ENCODE data around the gene CCDC61. TPM values are rescaled to one million over a fixed set of nuclear protein-coding genes. Genes with fewer than 3 reads are reported as not detected.

The CCDC61 gene
- total and polyA plus RNA-seq, 2 of the 8 experiments (the other 6 are each of a cell fraction or from before 2014, with no cell fraction given), result 7.8 to 17.4 TPM

DNA sequence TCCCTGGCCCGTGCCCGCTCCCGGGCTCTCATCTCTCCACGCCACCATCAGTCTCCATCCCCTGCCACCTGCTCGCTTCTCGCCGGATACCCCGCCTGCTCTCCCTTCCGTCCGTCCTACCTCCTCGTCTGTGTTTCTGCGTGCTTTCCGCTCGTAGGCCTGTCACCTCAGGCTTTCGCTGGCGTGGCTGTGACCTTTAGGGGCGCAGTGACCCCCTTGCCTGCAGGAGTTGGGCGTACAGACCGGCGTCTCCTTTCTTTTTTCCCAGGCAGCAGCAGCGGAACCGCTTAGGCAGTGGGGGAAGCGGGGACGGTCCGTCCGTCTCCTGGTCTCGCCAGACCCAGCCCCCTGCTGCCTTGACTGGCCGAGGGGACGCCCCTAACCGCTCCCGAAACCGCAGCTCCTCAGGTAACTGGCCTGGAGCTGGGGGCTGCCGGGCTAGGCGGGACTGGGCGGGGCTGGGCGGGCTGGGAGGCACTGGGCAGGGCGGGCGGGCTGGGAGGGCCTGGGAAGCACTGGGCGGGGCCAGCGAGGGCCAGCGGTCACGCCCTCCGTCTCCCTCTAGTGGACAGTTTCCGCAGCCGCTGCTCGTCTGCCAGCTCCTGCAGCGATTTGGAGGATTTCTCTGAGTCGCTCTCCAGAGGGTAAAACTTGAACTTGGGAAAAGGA lies 21.3 kb downstream of the CCDC61 start:
- POLR2A ChIA-PET (ENCODE audit: partially characterized antibody), result interaction anchor here (0.8 to 1.5 kb wide), 2 partner anchors 9 to 11 kb away, joined by 3 to 4 read pairs; no protein-coding TSS in a partner anchor
- H3K9ac ChIP-seq (replicated peaks in 1 of 4; ENCODE audit: extremely low read depth in 1 of 4, low read depth in 3 of 4, low read length in 3 of 4), result no peak overlapping the region; a peak in 2 of 7 replicates
- no peak overlapping the region for H2BK5ac ChIP-seq (ENCODE audit: low read depth, low read length)
- no peak overlapping the region for H3K27ac ChIP-seq (ENCODE audit: low read depth, low read length)
- DNase-seq (ENCODE audit: low read depth in 1 of 2, low spot score in 2 of 2), result peak in 1 of 2 experiments; percentile 86
- H2BK120ac ChIP-seq (replicated peaks; ENCODE audit: low read depth, low read length), result no peak overlapping the region
- 0 out of 2 replicates have a peak overlapping the region, but pooled peaks have one; percentile 81 for H2BK15ac ChIP-seq (ENCODE audit: low read length)
- no peak overlapping the region for H3K23ac ChIP-seq (ENCODE audit: insufficient read length)
- peaks cover 2 to 11% of the 10 kb centered on the region in 2 experiments for H4K20me1 ChIP-seq (replicated peaks in 1 of 2; ENCODE audit: control insufficient read depth in 1 of 2, insufficient read depth in 2 of 2, low read length in 2 of 2)
- CTCF ChIA-PET (ENCODE audit: partially characterized antibody), result interaction anchor here (0.6 to 4.3 kb wide), 15 partner anchors 11 to 356 kb away, joined by 3 to 44 read pairs (median 5); no protein-coding TSS in a partner anchor
- peaks cover 19% of the 10 kb centered on the region; the same call in 1 of the 2 replicates for H3K23me2 ChIP-seq (ENCODE audit: low read depth, low read length)
- no peak overlapping the region for H4K91ac ChIP-seq (replicated peaks; ENCODE audit: insufficient read length, low read length)
- H3K14ac ChIP-seq (ENCODE audit: insufficient read length), result no peak overlapping the region
- no peak overlapping the region for H2BK20ac ChIP-seq (ENCODE audit: low read length)
- no peak overlapping the region for H2AK5ac ChIP-seq (ENCODE audit: low read depth, low read length)
- no peaks in the 10 kb centered on the region; a peak in 2 of 8 replicates for H3K36me3 ChIP-seq (ENCODE audit: control insufficient read depth in 2 of 4, insufficient read depth in 4 of 4, low read length in 3 of 4)
- H3K79me1 ChIP-seq (ENCODE audit: low read depth, low read length), result no peaks in the 10 kb centered on the region
- H3K27me3 ChIP-seq (replicated peaks in 1 of 4; ENCODE audit: control insufficient read depth in 3 of 4, extremely low read depth in 1 of 4, insufficient read depth in 3 of 4, low read length in 3 of 4), result peaks cover 5 to 21% (median 19%) of the 10 kb centered on the region in 4 experiments
- H3K9me3 ChIP-seq (ENCODE audit: insufficient read depth in 2 of 2, low read depth in 1 of 2, low read length in 1 of 2), result no peaks in the 10 kb centered on the region
- peak overlapping the region; percentile 85 to 99 for H3K4me2 ChIP-seq (ENCODE audit: insufficient read depth in 1 of 2, low read depth in 2 of 2, low read length in 2 of 2)
- no peak overlapping the region for H3K56ac ChIP-seq (replicated peaks; ENCODE audit: insufficient read length, low read depth, low read length)
- no peak overlapping the region for H4K5ac ChIP-seq (ENCODE audit: insufficient read length, low read depth, low read length)
- no peaks in the 10 kb centered on the region for H3K79me2 ChIP-seq (ENCODE audit: control insufficient read depth in 1 of 2, insufficient read depth in 2 of 2, low read length in 2 of 2)
- no peak overlapping the region for H4K8ac ChIP-seq (ENCODE audit: extremely low read depth, insufficient read depth, low read length)
- H3K18ac ChIP-seq (ENCODE audit: extremely low read depth, low read length), result peak overlapping the region; percentile 83; the same call in 1 of the 2 replicates
- peak overlapping the region; percentile 30 to 55 (median 45); a peak in 7 of 8 replicates for H3K4me3 ChIP-seq (ENCODE audit: extremely low read depth in 1 of 4, insufficient read depth in 2 of 4, low read depth in 3 of 4, low read length in 4 of 4)
- H2AFZ ChIP-seq (ENCODE audit: low read length), result no peak overlapping the region
- no peak overlapping the region; the same call in 1 of the 2 replicates for H2BK12ac ChIP-seq (ENCODE audit: low read depth, low read length)
- no peak overlapping the region for H3K4ac ChIP-seq (replicated peaks; ENCODE audit: insufficient read length, low read depth, low read length)
- H3K4me1 ChIP-seq (replicated peaks in 1 of 4; ENCODE audit: control insufficient read depth in 3 of 4, insufficient read depth in 4 of 4, low read length in 3 of 4), result peaks cover 0 to 10% (median 9%) of the 10 kb centered on the region in 4 experiments; a peak in 6 of 7 replicates
- WGBS, 2 experiments (ENCODE audit: extremely low coverage in 1 of 2, insufficient coverage in 1 of 2, insufficient read length in 1 of 2, insufficient replicate concordance in 2 of 2, low coverage in 1 of 2, low lambda C conversion rate in 2 of 2, missing lambda C conversion rate in 1 of 2), result 9% methylated on average over 22 of the region's 48 CpGs; no CpG with 5 or more reads in 1 of the 2 experiments
- FAIRE-seq, result no peak
- TF ChIP-seq JUND (IDR thresholded peaks at IDR 0.05; ENCODE audit: low read length), result no peak
- TF ChIP-seq ZNF274 (IDR thresholded peaks at IDR 0.05; ENCODE audit: borderline replicate concordance, extremely low read depth, low read length), result no peak
- no peak for TF ChIP-seq SP2 (IDR thresholded peaks at IDR 0.05; ENCODE audit: low read length)
- no peak for TF ChIP-seq SRF (IDR thresholded peaks at IDR 0.05; ENCODE audit: low read depth, low read length)
- TF ChIP-seq POU5F1 (IDR thresholded peaks at IDR 0.05; ENCODE audit: low read depth, low read length), result no peak
- TF ChIP-seq, protein P1, sequence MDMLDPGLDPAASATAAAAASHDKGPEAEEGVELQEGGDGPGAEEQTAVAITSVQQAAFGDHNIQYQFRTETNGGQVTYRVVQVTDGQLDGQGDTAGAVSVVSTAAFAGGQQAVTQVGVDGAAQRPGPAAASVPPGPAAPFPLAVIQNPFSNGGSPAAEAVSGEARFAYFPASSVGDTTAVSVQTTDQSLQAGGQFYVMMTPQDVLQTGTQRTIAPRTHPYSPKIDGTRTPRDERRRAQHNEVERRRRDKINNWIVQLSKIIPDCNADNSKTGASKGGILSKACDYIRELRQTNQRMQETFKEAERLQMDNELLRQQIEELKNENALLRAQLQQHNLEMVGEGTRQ (IDR thresholded peaks at IDR 0.05; ENCODE audit: low read length), result no peak
- no peak for TF ChIP-seq SAP30 (IDR thresholded peaks at IDR 0.05; ENCODE audit: insufficient read depth, insufficient replicate concordance, low read length)
- no peak for TF ChIP-seq SP4 (IDR thresholded peaks at IDR 0.05; ENCODE audit: low read length)
- TF ChIP-seq CREB1 (IDR thresholded peaks at IDR 0.05), result peak; percentile 45; the same call in 1 of the 2 replicates
- TF ChIP-seq, protein P2, sequence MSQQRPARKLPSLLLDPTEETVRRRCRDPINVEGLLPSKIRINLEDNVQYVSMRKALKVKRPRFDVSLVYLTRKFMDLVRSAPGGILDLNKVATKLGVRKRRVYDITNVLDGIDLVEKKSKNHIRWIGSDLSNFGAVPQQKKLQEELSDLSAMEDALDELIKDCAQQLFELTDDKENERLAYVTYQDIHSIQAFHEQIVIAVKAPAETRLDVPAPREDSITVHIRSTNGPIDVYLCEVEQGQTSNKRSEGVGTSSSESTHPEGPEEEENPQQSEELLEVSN (IDR thresholded peaks at IDR 0.05), result no peak
- TF ChIP-seq TAF7 (optimal IDR thresholded peaks at IDR 0.05; ENCODE audit: borderline replicate concordance, low read depth, low read length), result no peak

Measured in H1 (cell line).